ENCODE results near the gene CLEC6A. TPM values are rescaled to one million over a fixed set of nuclear protein-coding genes. Genes with fewer than 3 reads are reported as not detected.

Gene CLEC6A
- total and polyA plus RNA-seq, 7 donors = not detected

GRCh38 chr12:8453796-8454195, 2.0 kb upstream of the CLEC6A start:
- no peaks in the 10 kb centered on the region for H3K9me3 ChIP-seq
- no peak for ATAC-seq
- TF ChIP-seq CTCF (IDR thresholded peaks at IDR 0.05) = no peak
- intact Hi-C loops (cut with DNase I) = no loop called here
- H3K27me3 ChIP-seq (ENCODE audit: insufficient read depth in 3 of 3, low read length in 2 of 3) = peaks cover 0 to 2% (median 0%) of the 10 kb centered on the region in 3 donors
- H3K4me1 ChIP-seq = no peaks in the 10 kb centered on the region
- H3K4me3 ChIP-seq = no peak overlapping the region
- no peak for DNase-seq
- no peaks in the 10 kb centered on the region for H3K36me3 ChIP-seq (ENCODE audit: insufficient read depth in 1 of 2, low read depth in 1 of 2)
- no peak overlapping the region for H3K27ac ChIP-seq
- 52 to 63% (median 55%) methylated on average over 1 of the region's 1 CpG for WGBS, 3 donors

- H3K27me3 ChIP-seq (ENCODE audit: insufficient read depth in 3 of 3, low read length in 2 of 3) = peaks cover 0 to 2% (median 0%) of the 10 kb centered on the region in 3 donors
- H3K9me3 ChIP-seq = no peaks in the 10 kb centered on the region
- H3K4me3 ChIP-seq = no peak overlapping the region
- no peaks in the 10 kb centered on the region for H3K36me3 ChIP-seq (ENCODE audit: insufficient read depth in 1 of 2, low read depth in 1 of 2)
- intact Hi-C loops (cut with DNase I) = no loop called here
- ATAC-seq = no peak
- no peak overlapping the region for H3K27ac ChIP-seq
- DNase-seq = no peak
- no peaks in the 10 kb centered on the region for H3K4me1 ChIP-seq
- TF ChIP-seq CTCF (IDR thresholded peaks at IDR 0.05) = no peak
These were observed 491 bp upstream of the CLEC6A start for GRCh38 chr12:8455271-8455670.

- intact Hi-C loops (cut with DNase I) = no loop called here
- Histone ChIP-seq H3K27ac (no peak overlapping the region), H3K36me3 (ENCODE audit: insufficient read depth in 1 of 2, low read depth in 1 of 2) (no peaks in the 10 kb centered on the region), H3K4me1 (no peaks in the 10 kb centered on the region), H3K4me3 (no peak overlapping the region), H3K27me3 (ENCODE audit: insufficient read depth in 3 of 3, low read length in 2 of 3) (peaks cover 0 to 2% (median 0%) of the 10 kb centered on the region in 3 donors), H3K9me3 (no peaks in the 10 kb centered on the region)
- DNase-seq = no peak
- WGBS, 3 donors = 66 to 75% (median 73%) methylated on average over 2 of the region's 2 CpGs
- ATAC-seq = no peak
- TF ChIP-seq CTCF (IDR thresholded peaks at IDR 0.05) = no peak
These were observed 5.7 kb downstream of the CLEC6A start for GRCh38 chr12:8461426-8461825.

- Histone ChIP-seq H3K4me1 (no peaks in the 10 kb centered on the region), H3K36me3 (ENCODE audit: insufficient read depth in 1 of 2, low read depth in 1 of 2) (no peaks in the 10 kb centered on the region), H3K4me3 (no peak overlapping the region), H3K27ac (no peak overlapping the region), H3K9me3 (no peaks in the 10 kb centered on the region), H3K27me3 (ENCODE audit: insufficient read depth in 3 of 3, low read length in 2 of 3) (no peaks in the 10 kb centered on the region)
- no peak for TF ChIP-seq CTCF (IDR thresholded peaks at IDR 0.05)
- DNase-seq (no peak), ATAC-seq (no peak)
- WGBS, 3 donors = 0% methylated on average over 2 of the region's 2 CpGs
- intact Hi-C loops (cut with DNase I) = no loop called here
These were observed 9.7 kb downstream of the CLEC6A start for GRCh38 chr12:8465301-8465996.

GRCh38 chr12:8466241-8466640, 10.5 kb downstream of the CLEC6A start:
- intact Hi-C loops (cut with DNase I) = no loop called here
- no peak for ATAC-seq
- H3K9me3 ChIP-seq = no peaks in the 10 kb centered on the region

More at GRCh38 chr12:8466241-8466640, 10.5 kb downstream of the CLEC6A start:
- Histone ChIP-seq H3K4me3 (no peak overlapping the region), H3K27ac (no peak overlapping the region), H3K36me3 (ENCODE audit: insufficient read depth in 1 of 2, low read depth in 1 of 2) (no peaks in the 10 kb centered on the region), H3K27me3 (ENCODE audit: insufficient read depth in 3 of 3, low read length in 2 of 3) (no peaks in the 10 kb centered on the region), H3K4me1 (no peaks in the 10 kb centered on the region)
- no peak for TF ChIP-seq CTCF (IDR thresholded peaks at IDR 0.05)
- DNase-seq = no peak

Measured in psoas muscle (tissue), 8 donors.